NCI-H2029 (cell line): Measurements from ENCODE around the gene GPR6.

Source experiments
- DNase-seq: peaks from one replicate; lab custom pipeline; 2025; lab: John Stamatoyannopoulos, UW

Gene GPR6

GRCh38 chr6:109978174-109979032 lies at the start of gene GPR6:
TSS of gene GPR6 (plus strand) at chr6:109978311. CDS start at chr6:109979113, 802 bp downstream.
- peak; percentile 64 for DNase-seq

GRCh38 chr6:109934293-109934692 lies 43.8 kb upstream of the GPR6 start:
- no peak for DNase-seq

- no peak for DNase-seq
Measured at GRCh38 chr6:109939654-109940053, 38.5 kb upstream of the GPR6 start.

- no peak for DNase-seq
Measured at GRCh38 chr6:109944448-109944847, 33.7 kb upstream of the GPR6 start.

GRCh38 chr6:109945091-109945490 lies 33.0 kb upstream of the GPR6 start:
- DNase-seq, result no peak

- DNase-seq, result no peak
Measured at GRCh38 chr6:109946979-109947378, 31.1 kb upstream of the GPR6 start.

- no peak for DNase-seq
Measured at GRCh38 chr6:109949281-109950065, 28.6 kb upstream of the GPR6 start.

- DNase-seq, result no peak
Measured at GRCh38 chr6:109955491-109955890, 22.6 kb upstream of the GPR6 start.

GRCh38 chr6:109958626-109959025 lies 19.5 kb upstream of the GPR6 start:
- DNase-seq, result no peak

- peak; percentile 68 for DNase-seq
Measured at GRCh38 chr6:109961611-109962041, 16.5 kb upstream of the GPR6 start.

- DNase-seq, result no peak
Measured at GRCh38 chr6:109962271-109962670, 15.8 kb upstream of the GPR6 start.

- DNase-seq, result no peak
Measured at GRCh38 chr6:109963598-109964170, 14.4 kb upstream of the GPR6 start.

GRCh38 chr6:109964949-109965348 lies 13.2 kb upstream of the GPR6 start:
- DNase-seq, result no peak

GRCh38 chr6:109966299-109966698 lies 11.8 kb upstream of the GPR6 start:
- no peak for DNase-seq

GRCh38 chr6:109977791-109978173 lies 329 bp upstream of the GPR6 start:
- DNase-seq, result no peak

- peak; percentile 71 for DNase-seq
Measured at GRCh38 chr6:109979033-109979921, 1.2 kb downstream of the GPR6 start.

- DNase-seq, result no peak
Measured at GRCh38 chr6:109984410-109984809, 6.3 kb downstream of the GPR6 start.

- no peak for DNase-seq
Measured at GRCh38 chr6:109987196-109987595, 9.1 kb downstream of the GPR6 start.

- no peak for DNase-seq
Measured at GRCh38 chr6:109991201-109992101, 13.3 kb downstream of the GPR6 start.

GRCh38 chr6:109998159-109998785 lies 20.2 kb downstream of the GPR6 start:
- no peak for DNase-seq
